ENCODE data around the gene ASAH2.
"Not testable (repeated sequence)": the region's sequence is repeated elsewhere in the genome, so short reads cannot be mapped to it uniquely, and the experiment has no call there.

Gene ASAH2

DNA sequence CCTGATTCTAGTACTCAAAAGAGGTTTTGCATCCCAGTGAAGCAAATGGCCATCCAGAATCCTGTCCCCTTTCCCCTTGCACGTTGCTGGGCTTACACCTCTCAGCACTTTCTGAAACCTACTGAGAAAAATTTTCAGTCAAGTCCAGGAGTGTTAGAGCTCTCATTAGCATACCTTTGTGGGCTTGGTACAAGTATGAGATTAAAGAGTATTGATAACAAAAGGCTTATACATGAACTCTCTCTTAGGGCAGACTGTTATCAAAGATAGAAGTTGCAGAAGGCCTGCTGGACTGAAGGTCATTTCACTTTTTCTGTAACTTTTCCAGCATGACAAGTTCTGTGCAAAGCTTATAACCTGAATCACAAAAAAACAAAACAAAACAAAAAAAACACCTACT is at the start of gene ASAH2:
ASAH2 (minus strand) TSS at position 123 of the 400 bp plus-strand sequence. CDS start 2,906 bp downstream, outside the sequence.
- no peak for DNase-seq

DNA sequence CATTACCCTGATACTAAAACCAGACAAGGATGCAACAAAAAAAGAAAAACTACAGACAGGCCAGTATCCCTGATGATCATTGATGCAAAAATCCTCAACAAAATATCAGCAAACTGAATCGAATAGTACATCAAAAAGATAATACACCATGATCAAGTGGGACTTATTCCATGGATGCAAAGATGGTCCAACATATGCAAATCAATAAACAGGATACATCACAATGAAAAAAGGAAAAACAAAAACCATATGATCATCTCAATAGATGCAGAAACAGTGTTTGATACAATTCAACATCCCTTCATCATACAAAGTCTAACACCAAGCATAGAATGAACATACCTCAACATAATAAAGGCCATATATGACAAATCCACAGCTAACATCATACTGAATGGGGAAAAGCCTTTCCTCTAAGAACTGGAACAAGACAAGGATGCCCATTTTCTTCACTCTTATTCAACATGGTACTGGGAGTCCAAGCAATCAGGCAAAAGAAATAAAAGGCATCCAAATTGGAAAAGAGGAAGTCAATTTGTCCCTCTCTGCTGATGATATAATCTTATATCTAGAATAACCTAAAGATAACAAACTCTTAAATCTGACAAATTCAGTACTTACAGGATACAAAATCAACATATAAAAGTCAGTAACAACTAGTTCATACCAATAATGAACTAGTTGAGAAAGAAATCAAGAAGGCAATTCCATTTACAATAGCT is 48.8 kb upstream of the ASAH2 start:
- no peak for DNase-seq

DNA sequence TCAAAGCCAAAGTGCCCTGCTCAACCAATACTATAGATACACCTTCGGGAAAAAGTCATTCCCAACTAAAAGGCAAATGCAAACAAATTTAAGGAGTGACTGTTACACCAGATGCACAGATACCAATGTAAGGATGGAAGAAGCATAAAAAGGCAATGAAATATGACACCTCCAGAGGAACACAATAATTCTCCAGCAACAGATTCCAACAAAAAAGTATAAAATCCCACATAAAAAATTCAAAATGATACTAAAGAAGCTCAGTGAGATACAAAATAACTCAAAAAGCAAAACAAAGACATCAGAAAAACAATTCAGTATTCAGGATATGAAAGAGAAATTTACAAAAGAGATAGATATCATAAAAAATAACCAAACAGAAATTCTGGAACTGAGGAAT is 44.1 kb upstream of the ASAH2 start:
- no peak for DNase-seq

DNA sequence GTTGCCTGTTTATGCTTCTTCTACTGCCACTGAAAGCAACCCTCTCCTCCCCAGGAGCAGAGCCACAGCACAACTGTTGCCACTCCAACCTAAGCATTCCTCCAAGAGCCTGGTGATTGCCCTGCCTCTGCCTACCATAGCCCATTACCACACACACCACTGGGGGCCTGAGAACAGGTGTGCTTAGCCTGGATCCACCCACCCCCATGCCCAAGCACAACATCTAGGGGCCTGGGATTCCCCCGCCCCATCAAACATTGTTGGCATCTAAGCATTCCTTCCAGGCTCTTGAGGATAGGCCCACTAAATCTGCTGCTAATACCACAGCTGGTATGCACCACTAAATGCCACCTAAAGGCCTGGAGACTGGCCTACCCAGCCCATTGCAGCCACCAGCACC is 43.3 kb upstream of the ASAH2 start:
- no peak for DNase-seq

DNA sequence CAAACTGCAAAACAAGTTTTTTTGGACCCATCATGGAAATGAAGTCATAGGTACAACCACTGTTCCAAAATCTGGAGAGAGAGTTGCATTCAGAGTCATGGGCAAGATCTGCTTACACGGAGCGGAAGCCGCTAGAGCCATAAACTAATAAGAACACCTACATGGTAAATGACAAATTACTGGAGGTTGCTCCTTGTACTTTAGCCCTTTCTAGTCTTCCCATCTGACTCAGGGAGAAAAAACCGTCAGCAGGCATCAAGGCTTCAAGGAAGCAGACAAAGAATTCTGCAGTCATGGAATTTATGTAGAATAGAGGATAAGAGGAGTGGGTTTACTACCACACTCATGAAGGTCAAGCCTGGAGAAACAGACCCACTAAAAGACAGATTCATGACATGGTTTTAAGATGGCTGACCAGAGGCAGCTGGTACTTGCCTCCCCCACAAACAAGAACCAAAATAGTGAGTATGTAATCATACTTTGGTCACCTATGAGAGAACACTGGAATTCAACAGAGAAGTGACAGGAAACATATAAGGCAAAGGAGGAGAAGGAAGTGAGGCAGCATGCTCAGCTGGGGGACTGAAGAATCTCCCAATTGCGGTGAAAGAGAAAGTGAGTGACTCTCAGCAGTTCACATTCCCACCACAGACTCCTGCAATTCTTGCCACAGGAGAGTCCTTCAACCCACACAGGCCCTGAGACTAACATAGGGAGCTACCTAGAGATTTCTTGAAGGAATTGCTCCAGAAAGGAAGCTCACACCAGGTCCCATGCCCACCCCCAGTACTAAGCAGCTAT is 42.4 kb upstream of the ASAH2 start:
- DNase-seq, result no peak

DNA sequence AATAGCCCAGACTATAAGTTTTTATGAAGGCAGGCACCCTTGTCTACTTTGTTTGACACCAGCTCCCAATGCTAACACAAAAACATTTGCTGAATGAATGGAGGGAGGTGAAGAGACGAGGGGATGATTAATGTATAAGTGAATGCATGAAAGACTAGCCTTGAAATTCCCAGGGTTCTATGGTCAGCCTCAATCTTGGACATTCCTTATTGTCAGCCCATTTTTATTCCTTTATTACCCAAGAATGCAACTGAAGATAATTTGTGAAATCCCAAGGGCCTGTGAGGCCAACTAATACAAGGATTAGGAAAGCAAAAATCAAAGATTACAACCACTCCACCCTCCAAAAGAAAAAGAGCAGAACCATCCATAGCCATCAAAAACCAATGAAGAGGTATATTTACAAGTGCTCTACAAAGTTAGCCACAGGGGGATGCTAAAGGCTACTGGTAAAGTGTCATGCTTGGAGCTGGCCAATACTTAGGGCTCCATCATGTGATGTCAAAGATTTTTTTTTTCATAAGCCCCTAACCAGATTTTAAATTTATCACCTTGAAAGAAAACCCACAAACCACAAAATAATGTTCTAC is 40.0 kb upstream of the ASAH2 start:
- DNase-seq, result no peak

DNA sequence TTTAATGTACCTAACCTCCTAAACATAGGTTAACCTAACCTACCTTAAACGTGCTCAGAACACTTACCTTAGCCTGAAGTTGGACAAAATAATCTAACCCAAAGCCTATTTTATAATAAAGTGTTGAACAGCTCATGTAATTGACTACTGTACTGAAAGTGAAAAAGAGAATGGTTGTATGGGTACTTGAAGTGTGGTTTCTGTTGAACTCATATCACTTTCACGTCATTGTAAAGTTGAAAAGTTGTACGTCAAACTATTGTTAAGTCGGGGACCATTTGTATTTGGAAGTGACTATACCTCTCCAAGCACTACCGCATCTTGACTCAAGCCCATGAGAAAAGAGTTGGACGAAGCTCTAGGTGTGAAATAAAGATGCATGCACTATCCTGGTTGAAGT is 37.9 kb upstream of the ASAH2 start:
- no peak for DNase-seq

DNA sequence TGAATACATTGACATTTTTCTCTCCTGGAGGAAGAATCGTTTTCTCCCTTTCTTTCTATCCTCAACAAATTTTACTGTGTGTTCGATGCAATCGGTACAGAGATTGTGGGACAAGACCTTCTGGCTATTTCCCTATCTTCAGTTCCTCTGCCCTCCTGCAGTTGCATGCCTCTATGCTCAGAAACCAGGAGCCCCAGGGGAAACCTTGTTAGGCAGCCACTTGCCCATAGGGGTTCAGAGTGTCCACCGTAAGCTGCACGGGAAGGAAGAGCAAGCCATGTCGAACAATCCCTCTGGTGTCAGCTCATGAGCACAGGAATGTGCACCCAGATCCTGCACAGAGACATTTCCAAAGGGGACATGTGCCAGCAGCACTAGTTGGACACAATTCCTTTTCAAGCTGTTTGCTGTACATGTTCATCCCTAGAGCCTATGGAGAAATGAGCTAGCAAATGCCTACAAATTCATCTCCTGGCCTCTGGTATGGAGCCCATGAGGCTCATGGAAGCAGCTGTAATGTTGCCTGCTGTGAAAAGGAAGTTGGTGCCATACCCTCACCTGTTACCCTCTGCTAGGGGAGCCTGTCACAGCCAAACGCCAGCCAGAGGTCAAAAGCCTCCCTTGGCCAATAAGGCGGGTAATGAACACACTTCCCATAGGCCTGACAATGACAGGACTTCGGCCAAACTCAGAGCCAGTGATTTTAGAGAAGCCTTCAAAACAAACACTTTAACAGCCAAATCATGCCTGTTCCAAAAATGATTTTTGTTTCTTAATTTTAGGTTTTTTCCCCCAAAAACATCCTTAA is 35.9 kb upstream of the ASAH2 start:
- DNase-seq, result no peak

- DNase-seq, result no peak
Observed at GRCh38 chr10:50286517-50286916, 35.2 kb upstream of the ASAH2 start.

- DNase-seq, result no peak
Observed at GRCh38 chr10:50281967-50282522, 30.7 kb upstream of the ASAH2 start.

GRCh38 chr10:50281210-50281966 is 30.1 kb upstream of the ASAH2 start:
- no peak for DNase-seq

DNA sequence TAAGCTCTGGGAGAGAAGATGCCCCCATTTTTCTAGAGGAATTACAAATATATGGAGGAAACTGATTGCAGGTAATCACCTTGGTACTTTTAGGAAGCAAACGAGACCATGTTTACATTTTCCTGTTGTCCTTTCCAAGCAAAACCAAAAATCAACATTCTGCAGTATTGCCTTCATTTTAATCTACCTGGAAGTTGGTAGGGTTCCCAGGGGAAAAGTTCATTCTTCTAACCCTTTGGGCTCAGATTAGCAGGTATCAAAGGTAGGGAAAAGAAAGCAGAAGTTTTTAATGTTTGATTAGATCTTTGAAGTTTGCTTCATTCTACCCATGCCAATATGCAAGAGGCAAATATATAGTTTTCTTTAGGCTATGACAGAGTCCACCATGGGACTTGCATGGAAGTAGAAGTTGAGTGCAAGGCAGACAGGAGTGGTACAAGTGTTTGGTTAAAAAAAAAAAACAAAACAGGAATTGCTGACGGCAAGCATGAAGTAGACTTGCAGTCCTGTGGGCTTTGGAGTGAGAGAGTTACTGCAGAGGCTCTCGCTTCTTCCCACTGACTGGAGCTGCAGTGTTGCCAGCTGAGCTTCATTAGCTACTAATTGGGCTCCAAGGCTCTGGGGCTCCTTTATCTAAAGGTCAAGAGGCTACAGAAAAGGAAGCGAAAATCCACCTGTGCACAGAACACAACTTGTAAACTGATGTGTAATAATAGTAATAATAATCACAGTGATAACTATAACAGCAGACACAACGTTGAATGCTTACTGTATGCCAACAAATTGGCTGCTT is 28.9 kb upstream of the ASAH2 start:
- no peak for DNase-seq

GRCh38 chr10:50279489-50279888 is 28.2 kb upstream of the ASAH2 start:
- DNase-seq, result no peak

DNA sequence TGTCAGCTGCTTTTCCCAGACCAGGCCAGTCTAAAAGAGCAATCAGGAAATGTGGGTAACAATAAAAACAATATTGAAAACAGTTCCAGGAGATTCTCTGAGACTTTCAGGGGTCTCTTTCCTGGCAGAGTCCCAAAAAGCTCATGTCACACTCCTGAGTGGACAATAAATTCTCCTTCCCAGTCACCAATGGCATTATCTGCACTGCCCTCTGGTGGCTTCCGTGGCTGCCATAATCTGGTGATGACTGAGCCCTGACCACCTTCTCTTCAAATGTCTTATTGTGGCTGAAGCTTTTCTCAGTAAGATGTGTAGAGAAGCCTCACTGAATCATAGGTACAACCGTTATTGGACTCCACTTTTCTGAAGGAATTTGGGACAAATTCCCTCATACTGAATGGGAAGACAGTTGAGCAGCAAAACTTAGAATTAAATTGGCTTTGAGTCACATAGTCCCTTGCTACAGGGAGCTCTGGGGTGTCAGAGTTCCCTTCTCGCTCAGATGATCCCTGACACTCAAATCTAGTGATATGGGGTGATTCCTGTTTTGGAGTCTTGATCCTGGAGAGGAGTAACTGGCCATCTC is 24.4 kb upstream of the ASAH2 start:
- peak in 1 of 6 experiments; percentile 1 for DNase-seq

- DNase-seq, result no peak
Observed at GRCh38 chr10:50272531-50272930, 21.2 kb upstream of the ASAH2 start.

DNA sequence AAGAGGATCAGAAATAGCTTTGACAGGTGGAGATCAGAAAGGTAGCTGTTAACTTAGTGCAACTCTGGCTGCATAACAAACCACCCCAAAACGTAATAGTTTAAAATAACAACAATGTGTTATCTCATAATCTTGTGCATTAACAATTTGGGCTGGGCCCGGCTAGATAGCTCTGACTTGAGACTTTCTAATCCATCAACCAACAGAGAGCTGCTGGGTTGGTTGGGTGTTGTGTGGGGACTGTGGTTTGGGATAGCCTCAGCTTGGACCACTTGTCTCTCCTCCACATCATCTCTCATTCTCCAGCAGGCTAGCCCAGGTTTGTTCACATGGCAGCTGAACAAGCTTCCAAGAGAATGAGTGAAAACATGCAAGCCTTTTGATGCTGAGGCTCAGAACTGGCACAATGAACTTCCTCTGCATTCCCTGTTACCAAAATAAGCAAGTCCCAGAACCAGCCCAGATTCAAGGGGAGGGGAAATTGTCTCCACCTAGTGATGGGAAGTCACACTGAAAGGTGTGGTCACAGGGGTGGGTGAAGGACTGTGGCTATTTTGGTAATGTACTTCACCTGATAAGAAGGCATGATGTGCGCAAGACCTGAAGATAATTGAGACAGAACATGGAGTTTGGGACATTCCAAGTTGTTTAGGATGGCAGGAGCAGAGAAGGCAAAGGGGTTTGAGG is 20.4 kb upstream of the ASAH2 start:
- no peak for DNase-seq

GRCh38 chr10:50267877-50268276 is 16.6 kb upstream of the ASAH2 start:
- DNase-seq, result not testable (repeated sequence)

DNA sequence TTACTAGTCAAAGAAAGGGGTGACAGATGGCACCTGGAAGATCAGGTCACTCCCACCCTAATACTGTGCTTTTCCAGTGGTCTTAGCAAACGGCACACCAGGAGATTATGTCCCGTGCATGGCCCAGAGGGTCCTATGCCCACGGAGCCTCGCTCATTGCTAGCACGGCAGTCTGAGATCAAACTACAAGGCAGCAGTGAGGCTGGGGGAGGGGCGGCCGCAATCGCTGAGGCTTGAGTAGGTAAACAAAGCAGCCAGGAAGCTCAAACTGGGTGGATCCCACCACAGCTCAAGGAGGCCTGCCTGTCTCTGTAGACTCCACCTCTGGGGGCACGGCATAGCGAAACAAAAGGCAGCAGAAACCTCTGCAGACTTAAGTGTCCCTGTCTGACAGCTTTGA is 11.3 kb upstream of the ASAH2 start:
- DNase-seq, result not testable (repeated sequence)

DNA sequence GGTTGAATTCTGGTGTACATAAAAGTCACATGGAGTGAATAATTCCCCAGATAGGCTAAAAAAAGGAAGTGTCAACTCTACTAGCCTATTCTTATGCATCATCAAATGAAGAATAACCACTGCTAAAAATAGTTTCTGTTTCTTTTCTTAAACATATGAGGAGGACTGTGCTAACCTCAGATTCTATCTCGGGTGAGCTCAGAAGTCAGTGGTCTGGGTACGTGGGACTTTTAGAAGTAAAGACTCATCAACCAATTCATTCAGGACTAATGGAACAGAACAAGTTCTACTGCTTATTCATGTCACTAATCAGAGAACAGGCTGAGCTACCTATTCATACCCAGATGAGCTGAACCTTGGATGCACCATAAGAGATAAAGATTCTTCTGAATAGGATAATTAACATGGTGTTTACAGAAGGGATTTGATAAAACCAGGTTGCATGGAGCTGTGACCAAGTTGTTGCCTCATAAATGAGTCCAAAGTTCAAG is 9.5 kb upstream of the ASAH2 start:
- DNase-seq, result no peak

- DNase-seq, result no peak
Observed at GRCh38 chr10:50254479-50254878, 3.2 kb upstream of the ASAH2 start.

Data from stimulated activated naive CD4-positive, alpha-beta T cell (primary cell).